GM21447 (cell line): Measurements from ENCODE around the gene RBM19.
"Not testable (repeated sequence)": the region's sequence is repeated elsewhere in the genome, so short reads cannot be mapped to it uniquely, and the experiment has no call there.

Experiments
- ATAC-seq: cut with Tn5 transposase; IDR thresholded peaks from one replicate; pipeline ENCODE4 v1.9.1; 2021; ENCODE audit not compliant: unreplicated experiment

The RBM19 gene

DNA sequence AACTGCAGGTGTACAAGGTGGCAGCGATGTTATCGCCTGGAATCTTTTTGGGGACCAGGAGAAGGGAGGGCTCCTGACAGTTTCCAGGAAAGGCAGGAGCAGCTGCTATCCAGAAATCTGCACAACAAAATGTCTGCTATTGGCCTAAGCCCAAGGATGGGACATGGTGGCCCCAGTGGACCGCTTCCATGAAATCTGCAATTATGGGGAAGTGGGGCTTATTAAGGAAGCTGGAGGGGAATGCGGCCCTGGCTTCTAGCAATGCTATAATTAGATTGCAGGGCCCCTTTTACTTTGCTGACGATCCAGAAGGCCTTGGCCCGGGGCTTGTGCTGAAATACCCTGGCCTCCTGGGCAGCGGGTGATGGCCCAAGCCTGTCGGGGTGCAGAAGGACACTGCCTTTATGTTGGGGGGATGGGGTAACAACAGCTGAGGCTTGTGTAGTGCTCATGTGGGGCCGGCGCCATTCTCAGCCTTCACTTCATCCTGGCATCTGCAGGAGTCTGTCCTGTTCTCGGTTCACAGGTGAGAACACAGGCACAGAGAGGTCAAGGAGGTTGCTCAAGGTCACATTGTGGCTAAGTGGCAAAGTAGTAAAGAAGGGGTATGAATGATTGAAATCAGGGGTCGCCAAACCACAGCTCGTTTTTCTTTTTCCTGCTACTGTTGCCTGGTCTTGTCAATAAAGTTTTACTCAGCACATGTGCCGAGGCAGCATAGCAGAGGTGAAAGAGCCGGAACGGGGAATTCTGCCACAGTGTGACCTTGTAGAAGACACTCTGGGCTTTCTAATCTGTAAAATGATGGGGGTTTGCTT, 153.5 kb downstream of the RBM19 start:
- no peak for ATAC-seq

DNA sequence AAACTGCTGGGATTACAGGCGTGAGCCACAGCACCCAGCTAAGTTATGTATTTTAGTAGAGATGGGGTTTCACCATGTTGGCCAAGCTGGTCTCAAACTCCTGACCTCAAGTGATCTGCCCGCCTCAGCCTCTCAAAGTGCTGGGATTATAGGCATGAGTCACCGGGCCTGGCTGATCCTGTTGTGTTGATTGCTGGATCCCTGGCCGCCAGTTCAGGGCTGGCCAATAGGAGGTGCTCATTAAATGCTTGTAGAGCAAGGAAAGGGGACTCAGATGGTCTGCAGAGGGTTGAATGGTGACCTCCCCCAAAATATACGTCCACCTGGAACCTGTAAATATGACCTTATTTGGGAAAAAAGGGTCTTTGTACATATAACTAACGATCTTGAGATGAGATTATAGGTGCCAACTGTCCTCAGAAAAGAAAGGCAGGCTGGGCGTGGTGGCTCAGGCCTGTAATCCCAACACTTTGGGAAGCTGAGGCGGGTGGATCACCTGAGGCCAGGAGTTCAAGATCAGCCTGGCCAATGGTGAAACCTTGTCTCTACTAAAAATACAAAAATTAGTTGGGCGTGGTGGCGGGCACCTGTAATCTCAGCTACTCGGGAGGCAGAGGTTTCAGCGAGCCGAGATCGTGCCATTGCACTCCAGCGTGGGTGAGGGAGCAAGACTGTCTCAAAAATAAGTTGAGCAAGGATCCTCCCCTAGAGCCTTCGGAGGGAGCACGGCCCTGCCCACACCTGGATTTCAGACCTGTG, 156.5 kb downstream of the RBM19 start:
- not testable (repeated sequence) for ATAC-seq

DNA sequence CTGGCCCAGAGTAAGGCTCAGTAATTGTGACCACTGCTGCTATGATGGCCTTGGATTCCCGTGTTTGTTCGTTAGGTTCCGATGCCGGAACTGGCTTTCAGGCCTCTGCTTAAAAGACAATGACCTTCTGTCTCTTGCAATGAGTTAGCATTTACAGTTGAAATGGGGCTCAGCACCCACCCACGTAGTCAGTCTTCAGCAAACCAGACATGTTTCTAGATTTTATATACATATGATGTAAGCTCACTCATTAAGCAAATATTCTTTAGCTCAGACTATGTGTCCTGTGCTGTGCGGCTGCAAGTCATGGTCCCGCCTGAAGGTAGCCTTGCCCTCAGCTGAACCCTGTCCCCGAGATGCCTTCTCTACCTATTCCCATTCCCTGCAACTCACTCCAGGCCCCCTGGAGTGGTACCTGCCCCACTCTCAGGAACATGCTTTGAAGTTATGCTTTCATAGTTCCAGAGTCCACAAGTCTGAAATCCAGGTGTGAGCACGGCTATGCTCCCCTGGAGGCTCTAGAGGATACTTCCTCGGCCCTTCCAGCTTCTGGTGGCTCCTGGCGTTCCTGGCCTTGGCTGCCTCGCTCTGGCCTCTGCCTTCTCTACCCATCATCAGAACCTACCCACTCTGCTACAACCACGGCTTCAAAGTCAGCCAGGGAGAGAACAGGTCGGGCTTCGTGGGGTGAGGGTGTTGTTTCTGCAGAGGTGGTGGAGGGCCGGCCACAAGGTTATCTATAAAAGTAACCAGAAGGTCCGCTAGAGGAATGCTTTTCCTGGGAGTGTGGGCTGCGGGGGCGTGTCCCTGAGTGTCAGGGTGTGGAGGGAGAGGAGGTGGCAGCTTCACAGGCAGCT, 157.8 kb downstream of the RBM19 start:
- no peak for ATAC-seq

DNA sequence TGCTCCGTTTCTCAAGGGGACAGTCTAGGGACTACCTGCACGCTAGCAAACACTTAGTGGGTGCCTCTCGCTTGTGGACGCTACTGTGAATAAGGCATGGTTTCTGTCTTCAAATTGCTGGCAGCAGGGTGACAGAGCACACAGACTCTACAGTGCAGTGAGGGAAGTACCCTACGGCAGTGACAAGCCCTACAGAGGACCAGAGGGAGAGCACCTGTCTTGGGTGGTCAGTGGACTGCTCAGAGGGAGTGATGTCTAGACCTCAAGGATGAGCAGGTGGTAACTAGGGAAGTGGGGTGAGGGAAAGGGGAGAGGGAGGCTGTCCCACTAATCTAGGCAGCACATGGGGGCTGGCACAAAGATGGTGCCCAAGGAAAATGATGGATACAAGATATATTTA, 160.5 kb downstream of the RBM19 start:
- ATAC-seq, result no peak

DNA sequence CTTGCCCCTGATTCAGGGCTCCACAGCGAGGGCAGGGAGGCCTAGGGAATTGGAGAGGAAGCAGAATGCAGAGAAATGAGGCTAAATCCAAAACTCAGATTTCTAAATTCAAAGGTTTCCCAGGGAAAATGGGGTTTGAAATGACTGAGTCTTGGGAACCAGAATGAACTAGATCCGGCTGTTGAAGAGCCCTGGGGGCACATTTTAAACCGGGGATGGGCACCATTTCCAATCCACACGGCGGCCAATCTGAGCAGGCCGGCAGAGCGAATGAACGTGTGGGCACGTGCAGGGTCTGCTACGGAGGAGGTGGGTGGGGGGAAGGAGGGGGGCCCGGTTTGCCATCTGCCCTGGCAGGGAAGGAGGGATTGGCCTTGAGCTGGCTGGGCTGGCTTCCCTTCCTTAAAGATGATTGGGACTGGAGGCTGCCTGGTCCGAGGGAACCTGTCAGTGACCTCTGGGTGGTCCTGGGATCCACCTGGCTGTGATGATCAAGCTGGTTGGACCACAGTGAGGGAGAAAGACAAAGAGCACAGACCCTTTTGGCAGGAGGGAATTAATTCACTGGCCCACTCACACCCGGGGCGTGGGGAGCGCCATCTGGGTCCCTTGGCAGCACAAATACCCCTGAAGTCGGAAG, 161.0 kb downstream of the RBM19 start:
- no peak for ATAC-seq

DNA sequence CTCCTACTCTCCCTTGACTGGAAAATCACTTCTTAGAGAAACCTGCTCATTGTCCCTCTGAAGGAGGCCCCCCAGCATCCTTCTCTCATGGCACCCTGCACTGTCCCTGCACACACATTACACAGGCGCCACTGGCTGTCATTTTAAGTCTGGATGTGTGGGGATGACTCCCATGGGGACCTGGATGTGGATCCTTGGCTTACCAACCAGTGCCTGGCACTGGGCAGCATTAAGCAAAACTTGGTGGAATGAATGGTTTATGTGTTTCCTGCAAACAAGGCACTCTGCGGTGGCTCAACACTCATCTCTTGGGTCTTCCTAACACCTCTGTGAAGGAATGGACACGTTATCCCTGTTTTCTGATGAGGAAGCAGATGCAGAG, 162.4 kb downstream of the RBM19 start:
- ATAC-seq, result no peak

DNA sequence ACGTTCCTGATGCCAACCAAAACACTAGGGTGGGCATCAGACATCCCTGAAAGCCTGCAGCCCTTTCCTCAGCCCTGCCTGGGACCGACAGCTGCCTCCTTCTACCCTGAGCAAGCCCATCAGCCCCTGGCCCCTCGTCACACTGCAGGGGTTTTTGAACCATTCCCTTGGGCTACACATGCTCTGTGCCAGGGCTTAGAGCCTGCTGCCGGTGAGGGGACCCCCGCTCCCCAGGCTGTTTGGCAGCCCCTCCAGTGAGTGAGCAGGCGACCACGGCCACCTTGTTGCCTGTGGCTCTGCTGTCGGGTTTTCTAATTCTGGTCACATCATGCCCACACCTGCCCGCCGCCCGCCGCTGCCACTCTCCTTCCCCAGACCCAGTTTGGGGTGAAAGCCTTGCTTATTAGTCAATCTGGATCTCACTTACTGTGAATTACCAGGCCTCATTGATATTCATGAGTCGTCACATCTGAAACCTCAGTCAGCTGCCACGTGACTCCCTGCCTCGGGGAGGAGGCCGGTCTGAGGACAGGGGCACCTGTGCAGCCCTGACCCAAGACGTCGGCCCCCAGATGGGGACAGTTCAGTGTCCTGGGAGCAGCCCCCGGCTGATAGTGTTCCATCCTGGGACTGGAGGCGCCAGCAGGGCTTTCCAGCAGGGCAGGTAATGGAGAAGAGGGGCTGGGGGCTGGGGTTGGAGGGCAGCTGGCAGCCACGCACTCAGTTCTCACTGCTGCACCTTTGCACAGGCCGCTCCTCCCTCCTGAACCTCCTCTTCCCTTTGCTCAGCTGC, 163.0 kb downstream of the RBM19 start:
- no peak for ATAC-seq

DNA sequence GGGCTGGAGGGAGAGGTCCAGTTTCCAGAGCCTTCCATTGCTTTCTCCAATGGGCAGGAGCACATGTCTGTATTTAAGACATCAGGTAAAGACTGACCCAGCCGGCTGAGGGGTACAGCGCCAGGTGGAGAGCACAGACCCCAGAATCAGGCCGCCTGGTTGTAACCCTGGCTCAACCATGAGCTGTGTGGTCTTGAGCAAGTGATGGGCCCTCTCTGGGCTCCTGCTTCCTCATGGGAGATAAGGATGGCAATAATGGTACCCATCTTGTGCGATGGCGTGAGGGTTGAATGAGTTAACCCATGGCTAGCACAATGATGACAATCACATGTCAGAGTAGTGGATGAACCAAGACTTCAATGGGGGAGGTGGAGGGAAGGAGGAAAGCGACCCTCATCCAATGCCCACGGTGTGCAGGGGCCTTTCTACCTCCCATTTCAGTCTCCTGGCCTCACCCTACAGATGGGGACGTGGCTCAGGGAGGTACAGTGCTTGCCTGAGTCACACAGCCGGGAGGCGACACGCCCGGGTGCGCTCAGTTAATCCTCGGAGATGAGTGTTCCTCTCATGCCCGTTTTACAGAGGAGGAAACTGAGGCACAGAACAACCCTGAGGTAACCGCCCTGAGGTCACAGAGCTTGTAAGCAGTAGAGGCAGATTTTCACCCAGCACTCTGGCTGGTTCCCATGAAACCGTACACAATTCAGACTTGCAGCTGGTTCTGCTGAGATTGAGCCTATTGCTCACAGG, 163.9 kb downstream of the RBM19 start:
- no peak for ATAC-seq

DNA sequence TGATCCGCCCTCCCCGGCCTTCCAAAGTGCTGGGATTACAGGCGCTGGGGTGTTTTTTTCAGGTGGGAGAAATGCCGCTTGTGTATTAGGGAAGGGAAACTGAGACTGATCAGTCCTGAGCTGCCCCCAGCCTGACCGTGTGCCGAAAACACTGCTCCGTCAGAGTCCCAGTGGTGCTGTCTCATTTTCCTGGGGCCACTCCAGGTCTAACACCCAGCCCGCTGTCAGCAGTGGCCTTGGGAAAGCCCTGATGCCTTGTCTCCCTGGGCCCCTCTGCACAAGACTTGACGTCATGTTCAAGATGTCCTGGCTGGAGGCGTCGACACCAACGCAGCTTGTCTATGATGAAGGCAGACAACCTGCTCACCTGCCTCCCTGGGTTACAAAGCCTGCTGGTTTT, 165.9 kb downstream of the RBM19 start:
- no peak for ATAC-seq

DNA sequence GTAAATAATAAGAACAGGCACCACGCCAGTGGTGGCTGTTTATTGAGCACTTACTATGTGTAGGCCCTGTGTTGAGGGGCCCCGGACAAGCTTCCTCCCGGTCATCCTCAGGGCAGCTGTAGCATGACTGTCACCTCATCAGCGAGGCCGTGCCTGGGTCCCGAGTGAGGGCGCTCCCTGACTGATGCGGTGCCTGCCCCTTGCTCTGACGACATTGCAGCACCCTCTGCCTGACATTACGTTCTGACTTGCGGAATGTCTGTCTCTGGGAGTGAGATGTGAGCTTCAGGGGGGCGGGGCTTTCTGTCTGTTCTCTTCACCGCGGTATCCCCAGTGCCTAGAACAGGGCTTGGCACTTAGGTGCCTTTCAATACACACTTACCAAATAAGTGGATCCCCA, 167.6 kb downstream of the RBM19 start:
- no peak for ATAC-seq

DNA sequence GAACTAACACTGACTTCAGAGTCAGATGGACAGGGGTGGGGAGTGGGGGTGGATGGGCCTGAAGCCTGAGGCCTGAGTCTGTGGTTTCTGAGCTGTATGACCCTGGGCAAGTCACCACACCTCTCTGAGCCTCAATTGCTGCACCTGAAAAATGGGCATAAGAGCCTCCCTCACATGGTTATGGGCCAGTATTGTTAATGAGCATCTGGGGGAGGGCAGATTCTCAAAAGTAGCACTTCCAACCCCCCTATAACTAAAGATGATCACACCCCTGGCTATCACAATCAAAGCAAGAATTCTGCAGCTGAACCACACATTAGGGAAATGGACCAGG, 168.6 kb downstream of the RBM19 start:
- ATAC-seq, result no peak

DNA sequence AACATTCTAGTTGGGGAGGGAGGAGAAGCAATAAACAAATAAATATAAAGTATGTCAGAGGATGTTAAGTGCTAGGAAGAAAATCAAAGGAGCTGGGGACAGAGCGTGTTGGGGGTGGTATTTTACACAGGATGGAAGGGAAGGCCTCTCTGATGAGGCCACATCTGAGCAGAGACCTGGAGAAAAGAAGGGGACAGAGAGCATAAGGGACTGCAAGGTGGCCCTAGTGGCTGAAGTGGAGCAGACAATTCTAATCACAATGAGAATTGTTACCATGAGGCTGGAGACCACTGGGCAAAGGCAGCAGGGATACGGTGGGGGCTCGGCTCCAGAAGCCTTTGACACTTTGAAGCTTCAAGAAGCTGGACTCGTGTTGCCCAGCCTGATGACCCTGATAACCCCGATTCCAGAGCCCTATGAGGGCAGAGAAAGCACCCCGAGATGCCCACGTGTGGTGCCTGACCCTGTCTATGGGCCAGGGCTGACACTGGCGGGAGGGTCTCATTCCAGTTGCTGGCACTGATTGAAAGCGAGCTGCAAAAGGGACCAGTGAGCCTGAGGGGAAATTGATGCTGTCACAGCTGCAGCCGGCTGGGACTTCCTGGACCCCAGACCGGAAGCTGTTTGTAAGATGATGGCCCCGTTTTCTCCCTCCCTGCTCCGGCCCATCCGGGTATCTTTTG, 169.1 kb downstream of the RBM19 start:
- no peak for ATAC-seq

DNA sequence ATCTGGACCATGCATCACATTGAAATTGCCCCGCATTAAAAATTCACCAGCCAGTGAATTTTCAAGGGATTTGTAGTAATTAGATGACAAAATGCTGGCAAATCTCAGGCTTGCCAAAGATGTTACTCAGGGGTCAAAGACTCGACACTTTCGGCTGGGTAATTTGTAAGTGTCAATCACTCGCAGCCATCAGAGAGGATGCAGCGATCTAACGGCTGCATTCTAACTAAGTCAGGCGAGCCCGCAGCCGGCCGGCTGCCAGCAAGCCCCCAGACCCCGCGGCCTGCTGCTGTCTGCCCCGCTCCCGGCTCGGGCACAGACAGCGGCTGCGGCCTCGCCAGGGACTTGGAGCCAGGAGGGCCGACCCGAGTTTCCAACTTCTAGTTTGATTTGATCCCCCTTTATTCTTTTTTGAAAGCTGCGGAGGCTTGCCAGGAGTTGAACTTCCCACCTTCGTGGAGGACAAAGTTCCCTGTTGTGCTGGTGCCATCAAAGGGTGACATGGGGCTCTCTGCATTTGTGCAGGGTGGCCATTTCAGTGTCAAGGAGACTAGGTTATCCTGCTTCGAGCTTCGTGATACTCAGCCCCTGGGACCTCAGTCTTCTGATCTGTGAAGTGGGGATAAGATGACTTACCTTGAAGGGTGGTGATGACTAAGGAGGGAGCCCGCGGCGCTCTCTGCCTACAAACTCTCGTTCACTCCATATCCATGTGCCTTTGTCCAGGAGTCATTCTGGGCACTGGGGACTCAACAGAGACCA, 169.9 kb downstream of the RBM19 start:
- no peak for ATAC-seq

DNA sequence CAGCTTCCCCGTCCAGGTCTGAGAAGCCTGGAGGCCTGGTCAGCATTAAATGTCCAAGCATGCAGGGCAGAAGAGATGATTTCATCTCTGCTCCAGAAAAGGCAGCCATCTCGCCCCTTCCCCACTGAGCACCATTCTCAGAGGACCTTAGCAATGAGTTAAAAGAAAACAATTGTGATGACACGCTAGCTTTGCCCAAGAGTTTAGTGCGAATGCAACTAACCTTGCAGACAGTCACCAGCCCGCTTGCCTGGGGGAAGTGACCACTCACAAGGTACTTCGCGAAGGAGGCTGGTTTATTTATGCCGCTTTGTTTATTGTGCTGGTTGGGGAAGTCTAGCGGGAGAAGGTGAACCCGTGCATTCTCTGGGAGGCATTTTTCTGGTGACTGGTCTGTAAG, 170.7 kb downstream of the RBM19 start:
- no peak for ATAC-seq

DNA sequence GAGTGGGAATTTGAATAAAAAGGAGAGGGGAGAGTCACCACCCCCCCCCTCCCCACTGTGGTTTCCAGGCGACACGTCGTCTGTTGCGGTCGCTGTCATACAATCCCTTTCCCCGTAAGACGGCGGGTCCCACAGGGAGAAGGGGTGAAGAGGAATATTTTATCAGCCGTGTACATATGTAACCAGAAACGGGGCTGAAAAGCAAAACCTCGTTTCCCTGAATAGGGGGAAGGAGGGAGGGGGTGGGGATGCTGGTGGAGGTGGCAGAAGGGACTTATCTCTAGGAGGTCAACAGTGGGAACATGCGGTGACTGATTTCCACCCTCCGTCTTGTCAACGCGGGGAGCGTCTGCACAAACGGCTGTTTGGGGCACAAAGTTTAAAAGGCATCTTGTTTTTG, 171.4 kb downstream of the RBM19 start:
- ATAC-seq, result no peak

DNA sequence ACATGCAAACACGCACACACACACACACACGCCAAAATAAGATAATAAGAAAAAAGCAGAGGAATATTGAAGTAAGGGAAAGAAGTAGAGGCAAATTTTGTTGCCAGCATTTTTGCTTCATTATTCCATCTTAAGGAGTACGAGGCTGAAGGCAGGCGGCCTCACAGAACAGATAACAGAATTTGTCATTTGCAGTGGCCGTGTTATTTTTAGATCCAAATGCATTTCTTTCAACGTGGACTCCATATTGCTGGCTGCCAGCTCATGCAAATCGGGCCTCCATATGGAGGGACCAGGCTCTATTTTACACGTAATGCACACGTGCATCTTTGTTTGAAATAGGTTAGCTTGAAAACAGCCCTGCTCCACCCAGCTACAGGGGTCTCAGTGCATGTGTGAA, 172.9 kb downstream of the RBM19 start:
- ATAC-seq, result no peak

DNA sequence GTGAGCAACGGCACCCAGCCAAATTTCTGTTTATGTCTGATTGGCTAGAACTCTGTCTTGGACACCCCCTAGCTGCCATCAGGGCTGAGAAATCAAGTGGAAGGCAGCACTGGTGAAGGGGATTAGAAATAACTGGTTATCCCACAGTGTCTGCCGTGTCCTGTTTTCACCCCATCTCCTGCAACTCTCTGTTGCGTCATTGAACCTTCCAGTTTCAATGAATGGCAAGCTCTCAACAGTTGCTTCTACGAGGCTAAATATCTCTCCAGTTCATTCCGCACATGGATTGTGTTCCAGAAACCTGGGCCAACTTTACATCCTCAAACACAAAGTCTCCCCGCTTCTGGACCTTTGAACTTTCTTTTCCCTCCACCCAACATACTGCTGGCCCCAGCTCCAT, 173.7 kb downstream of the RBM19 start:
- no peak for ATAC-seq

DNA sequence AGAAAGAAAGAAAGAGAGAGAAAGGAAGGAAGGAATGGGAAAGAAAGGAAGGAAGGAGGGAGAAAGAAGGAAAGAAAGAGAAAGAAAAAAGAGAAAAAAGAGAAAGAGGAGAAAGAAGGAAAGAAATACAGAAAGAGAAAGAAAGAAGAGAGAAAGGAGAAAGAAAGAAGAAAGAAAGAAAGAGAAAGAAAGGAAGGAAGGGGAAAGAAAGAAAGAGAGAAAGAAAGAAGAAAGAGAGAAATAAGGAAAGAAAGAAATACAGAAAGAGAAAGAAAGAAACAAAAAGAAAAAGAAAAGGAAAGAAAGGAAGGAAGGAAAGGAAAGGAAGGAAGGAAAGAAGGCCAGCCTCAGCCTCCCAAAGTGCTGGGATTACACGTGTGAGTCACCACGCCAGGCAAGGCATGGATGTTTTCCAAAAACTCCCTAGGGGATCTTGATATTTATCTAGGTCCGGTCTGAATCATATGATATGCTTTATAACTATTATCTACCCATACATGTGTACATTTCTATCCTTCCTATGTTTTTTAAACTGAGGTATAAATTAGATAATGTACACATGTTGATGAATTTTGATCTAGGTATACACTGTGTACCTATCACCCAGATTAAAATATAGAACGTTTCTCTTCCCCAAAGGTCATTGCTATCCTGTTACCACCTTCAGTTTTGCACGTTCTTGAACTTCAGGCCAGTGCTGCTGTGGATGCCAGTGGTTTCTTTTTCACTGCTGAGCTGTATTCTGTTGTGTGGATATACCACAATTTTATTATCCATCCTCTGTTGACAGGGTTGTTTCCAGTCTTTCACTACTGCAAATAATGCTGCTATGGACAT, 177.9 kb downstream of the RBM19 start:
- ATAC-seq, result no peak
